ENCODE data around the gene NUFIP1. TPM values are rescaled to one million over a fixed set of nuclear protein-coding genes. Genes with fewer than 3 reads are reported as not detected.
A peak's percentile ranks its signal among the peaks of the same experiment; 100 is the strongest.

The NUFIP1 gene
- total RNA-seq, 4 donors from 2014 or later = 0.37 to 3.6 (median 1.7) TPM

GRCh38 chr13:44989941-44990340 lies 670 bp upstream of the NUFIP1 start:
- H3K4me1 ChIP-seq = peaks cover 14 to 27% (median 22%) of the 10 kb centered on the region in 4 donors
- H3K9me3 ChIP-seq = no peaks in the 10 kb centered on the region
- TF ChIP-seq CTCF (IDR thresholded peaks at IDR 0.05) (no peak), EP300 (IDR thresholded peaks at IDR 0.05; ENCODE audit: low read depth) (no peak), POLR2A (IDR thresholded peaks at IDR 0.05) (no peak), POLR2AphosphoS5 (IDR thresholded peaks at IDR 0.05) (no peak)
- H3K27ac ChIP-seq = peak overlapping the region; percentile 84 to 92 (median 88)
- 5 to 34% methylated on average over 2 to 10 of the region's 10 CpGs for WGBS, 2 donors (ENCODE audit: low coverage in 1 of 2)
- H3K4me3 ChIP-seq = peak overlapping the region; percentile 77 to 95 (median 83)
- in situ Hi-C loops (cut with MboI; ENCODE audit: low pct_ligation_motif_present in 1 of 4, low pct_unique_long_range_greater_than_20kb in 1 of 4, low sequenced_read_pairs in 3 of 4) = no loop called here
- intact Hi-C loops (cut with DNase I; ENCODE audit: low total_unique reads) = no loop called here
- H3K27me3 ChIP-seq = no peaks in the 10 kb centered on the region
- no peaks in the 10 kb centered on the region for H3K36me3 ChIP-seq
- DNase-seq = no peak

GRCh38 chr13:44978328-44978727 lies 10.9 kb downstream of the NUFIP1 start:
- intact Hi-C loops (cut with DNase I; ENCODE audit: low total_unique reads) (loop anchor here (10.0 kb wide), 1 partner anchor 54 kb away; no protein-coding TSS in a partner anchor), in situ Hi-C loops (cut with MboI; ENCODE audit: low pct_ligation_motif_present in 1 of 4, low pct_unique_long_range_greater_than_20kb in 1 of 4, low sequenced_read_pairs in 3 of 4) (no loop called here)
- no peaks in the 10 kb centered on the region for H3K27me3 ChIP-seq
- 97 to 100% methylated on average over 1 of the region's 1 CpG for WGBS, 2 donors (ENCODE audit: low coverage in 1 of 2)
- TF ChIP-seq CTCF (IDR thresholded peaks at IDR 0.05) (no peak), POLR2AphosphoS5 (IDR thresholded peaks at IDR 0.05) (no peak), EP300 (IDR thresholded peaks at IDR 0.05; ENCODE audit: low read depth) (no peak), POLR2A (IDR thresholded peaks at IDR 0.05) (no peak)
- no peak for DNase-seq
- peaks cover 0 to 26% (median 8%) of the 10 kb centered on the region in 4 donors for H3K36me3 ChIP-seq
- H3K4me1 ChIP-seq = no peaks in the 10 kb centered on the region
- H3K4me3 ChIP-seq = no peak overlapping the region
- no peaks in the 10 kb centered on the region for H3K9me3 ChIP-seq
- H3K27ac ChIP-seq = no peak overlapping the region

GRCh38 chr13:44976949-44977583 lies 12.2 kb downstream of the NUFIP1 start:
- no peak overlapping the region for H3K27ac ChIP-seq
- in situ Hi-C loops (cut with MboI; ENCODE audit: low pct_ligation_motif_present in 1 of 4, low pct_unique_long_range_greater_than_20kb in 1 of 4, low sequenced_read_pairs in 3 of 4) (no loop called here), intact Hi-C loops (cut with DNase I; ENCODE audit: low total_unique reads) (loop anchor here (10.0 kb wide), 1 partner anchor 52 kb away; no protein-coding TSS in a partner anchor)
- H3K4me3 ChIP-seq = no peak overlapping the region
- no peak for DNase-seq
- 67 to 73% methylated on average over 1 of the region's 1 CpG for WGBS, 2 donors (ENCODE audit: low coverage in 1 of 2)
- H3K4me1 ChIP-seq = no peaks in the 10 kb centered on the region
- H3K9me3 ChIP-seq = no peaks in the 10 kb centered on the region
- peaks cover 0 to 26% (median 8%) of the 10 kb centered on the region in 4 donors for H3K36me3 ChIP-seq
- no peaks in the 10 kb centered on the region for H3K27me3 ChIP-seq
- TF ChIP-seq EP300 (IDR thresholded peaks at IDR 0.05; ENCODE audit: low read depth) = no peak
- no peak for TF ChIP-seq POLR2A (IDR thresholded peaks at IDR 0.05)
- TF ChIP-seq POLR2AphosphoS5 (IDR thresholded peaks at IDR 0.05) = no peak
- TF ChIP-seq CTCF (IDR thresholded peaks at IDR 0.05) = no peak

GRCh38 chr13:44976196-44976595 lies 13.1 kb downstream of the NUFIP1 start:
- DNase-seq = no peak
- in situ Hi-C loops (cut with MboI; ENCODE audit: low pct_ligation_motif_present in 1 of 4, low pct_unique_long_range_greater_than_20kb in 1 of 4, low sequenced_read_pairs in 3 of 4) (no loop called here), intact Hi-C loops (cut with DNase I; ENCODE audit: low total_unique reads) (loop anchor here (10.0 kb wide), 1 partner anchor 51 kb away; no protein-coding TSS in a partner anchor)
- no peaks in the 10 kb centered on the region for H3K9me3 ChIP-seq
- no peak overlapping the region for H3K27ac ChIP-seq
- no peak for TF ChIP-seq EP300 (IDR thresholded peaks at IDR 0.05; ENCODE audit: low read depth)
- TF ChIP-seq POLR2AphosphoS5 (IDR thresholded peaks at IDR 0.05) = no peak
- no peak for TF ChIP-seq POLR2A (IDR thresholded peaks at IDR 0.05)
- TF ChIP-seq CTCF (IDR thresholded peaks at IDR 0.05) = no peak
- peaks cover 0 to 26% (median 8%) of the 10 kb centered on the region in 4 donors for H3K36me3 ChIP-seq
- WGBS, 2 donors (ENCODE audit: low coverage in 1 of 2) = 74 to 85% methylated on average over 2 to 3 of the region's 3 CpGs
- H3K27me3 ChIP-seq = no peaks in the 10 kb centered on the region
- H3K4me1 ChIP-seq = no peaks in the 10 kb centered on the region
- H3K4me3 ChIP-seq = no peak overlapping the region

Data from transverse colon (tissue), 4 donors.